ENCODE data around the gene TMEM129. TPM values are rescaled to one million over a fixed set of nuclear protein-coding genes. Genes with fewer than 3 reads are reported as not detected.

The TMEM129 gene
- total RNA-seq, 1 experiment from 2014 or later: 41.2 TPM

- POLR2A ChIA-PET (ENCODE audit: unreplicated experiment): interaction anchor here (0.6 kb wide), 1 partner anchor 669 kb away, joined by 4 read pairs; no protein-coding TSS in a partner anchor
- no TSS peak for BruUV-seq (replicated peaks)
- H3K27me3 ChIP-seq (ENCODE audit: insufficient read depth, low read depth): no peaks in the 10 kb centered on the region
- DNase-seq: no peak
- peak overlapping the region; percentile 48 for H3K27ac ChIP-seq
- intact Hi-C loops (cut with micrococcal nuclease; ENCODE audit: unreplicated experiment): loop anchor here (10.0 kb wide), 2 partner anchors 174 to 376 kb away; partner anchors contain the start of gene UVSSA
- 0 out of 2 replicates have a peak, but pooled peaks cover 2% of the 10 kb centered on the region for H3K36me3 ChIP-seq (ENCODE audit: low read depth)
- peak overlapping the region; percentile 50; the same call in 1 of the 2 replicates for H2AFZ ChIP-seq
- no peaks in the 10 kb centered on the region for H3K9me2 ChIP-seq (ENCODE audit: insufficient read depth)
- CTCF ChIA-PET: interaction anchor here (1.1 kb wide), 1 partner anchor 7 kb away, joined by 3 read pairs; no protein-coding TSS in a partner anchor
- H4K20me1 ChIP-seq (ENCODE audit: insufficient read depth): peaks cover 20% of the 10 kb centered on the region; the same call in 1 of the 2 replicates
- H3K79me2 ChIP-seq (ENCODE audit: low read depth): peaks cover 88% of the 10 kb centered on the region
- peak overlapping the region; percentile 81 for H3K4me3 ChIP-seq
- H3K4me1 ChIP-seq (replicated peaks; ENCODE audit: insufficient read depth): peaks cover 25% of the 10 kb centered on the region
- H3F3A ChIP-seq (ENCODE audit: insufficient read depth, low read depth): peaks cover 28% of the 10 kb centered on the region; the same call in 1 of the 2 replicates
- H3K9me3 ChIP-seq (ENCODE audit: insufficient read depth, low read depth): no peaks in the 10 kb centered on the region
- peak overlapping the region; percentile 89 for H3K4me2 ChIP-seq
- no peak for TF ChIP-seq CTCF (conservative IDR thresholded peaks at IDR 0.05)
- TF ChIP-seq EZH2 (IDR thresholded peaks at IDR 0.05; ENCODE audit: low read depth): no peak
These were observed 750 bp downstream of the TMEM129 start for GRCh38 chr4:1720163-1720983.

GRCh38 chr4:1718095-1718850, 2.9 kb downstream of the TMEM129 start:
- Histone ChIP-seq H3K4me1 (replicated peaks; ENCODE audit: insufficient read depth) (peaks cover 30% of the 10 kb centered on the region), H3K4me3 (no peak overlapping the region), H3F3A (ENCODE audit: insufficient read depth, low read depth) (peaks cover 36% of the 10 kb centered on the region; the same call in 1 of the 2 replicates), H3K36me3 (ENCODE audit: low read depth) (no peaks in the 10 kb centered on the region), H3K27me3 (ENCODE audit: insufficient read depth, low read depth) (no peaks in the 10 kb centered on the region), H3K9me3 (ENCODE audit: insufficient read depth, low read depth) (no peaks in the 10 kb centered on the region), H3K9me2 (ENCODE audit: insufficient read depth) (no peaks in the 10 kb centered on the region), H3K79me2 (ENCODE audit: low read depth) (peaks cover 86% of the 10 kb centered on the region), H2AFZ (no peak overlapping the region), H3K27ac (no peak overlapping the region), H3K4me2 (peak overlapping the region; percentile 89; the same call in 1 of the 2 replicates), H4K20me1 (ENCODE audit: insufficient read depth) (peaks cover 32% of the 10 kb centered on the region; the same call in 1 of the 2 replicates)
- ChIA-PET CTCF (no interaction called here), POLR2A (ENCODE audit: unreplicated experiment) (no interaction called here)
- DNase-seq: no peak
- no peak for TF ChIP-seq CTCF (conservative IDR thresholded peaks at IDR 0.05)
- no peak for TF ChIP-seq EZH2 (IDR thresholded peaks at IDR 0.05; ENCODE audit: low read depth)
- intact Hi-C loops (cut with micrococcal nuclease; ENCODE audit: unreplicated experiment): no loop called here
- BruUV-seq (replicated peaks): no TSS peak

All from PC-9 (cell line).